Measurements from ENCODE around the gene INS.
"Not testable (repeated sequence)": the region's sequence is repeated elsewhere in the genome, so short reads cannot be mapped to it uniquely, and the experiment has no call there.

The INS gene

DNA sequence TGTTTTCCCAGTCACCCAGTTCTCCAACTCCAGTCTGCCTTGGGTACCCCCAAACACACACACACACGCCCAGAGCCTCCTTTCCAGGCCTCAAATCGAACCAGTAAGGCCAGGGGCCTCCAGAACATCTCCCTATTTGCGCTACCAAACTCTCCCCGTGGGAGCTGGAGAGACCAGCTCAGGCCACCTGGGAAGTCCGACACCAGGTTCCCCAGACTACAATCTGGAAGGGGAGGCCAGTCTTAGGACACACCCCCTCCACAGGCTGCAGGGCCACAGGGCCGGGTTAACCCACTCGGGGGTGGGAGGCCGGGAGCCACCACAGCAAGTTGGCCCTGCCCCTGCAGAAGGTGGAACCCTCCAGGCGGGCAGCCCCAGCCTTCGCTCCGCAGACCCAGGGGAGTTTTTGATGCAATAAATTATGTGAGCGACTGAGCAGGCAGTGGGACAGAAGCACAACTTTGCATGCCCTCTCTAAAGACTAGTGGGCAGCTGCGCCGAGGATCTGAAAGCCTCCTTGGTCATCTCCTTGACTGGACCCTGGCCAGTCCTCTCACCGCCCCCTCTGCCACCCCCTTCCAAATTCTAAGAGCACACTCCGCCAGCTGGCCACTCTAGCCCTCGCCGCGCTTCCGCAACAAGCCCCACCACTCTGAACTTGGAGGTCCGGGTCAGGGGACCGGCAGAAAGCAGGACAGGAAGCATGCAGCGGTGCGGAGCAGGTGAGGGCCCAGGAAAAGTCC, 24.6 kb downstream of the INS start:
- in situ Hi-C loops (cut with HindIII; ENCODE audit: low sequenced_read_pairs): no loop called here

- in situ Hi-C loops (cut with HindIII; ENCODE audit: low sequenced_read_pairs): no loop called here
Observed at GRCh38 chr11:2135648-2136201, 25.3 kb downstream of the INS start.

DNA sequence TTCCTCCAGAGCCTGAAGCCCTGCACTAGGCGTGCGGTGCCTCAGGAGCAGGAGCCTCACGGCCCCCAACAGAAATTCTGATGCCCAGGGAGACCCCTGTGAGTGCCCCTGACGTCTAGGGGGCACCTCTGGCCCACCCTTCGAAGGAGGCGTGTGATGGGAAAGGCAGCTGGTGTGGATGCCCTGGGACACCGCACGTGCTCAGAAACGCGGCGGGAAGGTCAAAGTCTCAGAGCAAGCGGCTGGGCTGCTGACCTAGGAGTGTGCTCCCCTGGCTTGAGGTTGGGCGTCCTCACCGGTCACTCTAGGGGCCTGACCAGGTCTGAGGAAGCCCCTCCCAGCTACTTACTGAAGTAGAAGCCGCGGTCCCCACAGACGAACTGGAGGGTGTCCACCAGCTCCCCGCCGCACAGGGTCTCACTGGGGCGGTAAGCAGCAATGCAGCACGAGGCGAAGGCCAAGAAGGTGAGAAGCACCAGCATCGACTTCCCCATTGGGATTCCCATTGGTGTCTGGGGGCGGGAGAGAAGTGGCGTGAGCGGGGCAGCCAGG, 25.9 kb downstream of the INS start:
- in situ Hi-C loops (cut with HindIII; ENCODE audit: low sequenced_read_pairs): no loop called here

DNA sequence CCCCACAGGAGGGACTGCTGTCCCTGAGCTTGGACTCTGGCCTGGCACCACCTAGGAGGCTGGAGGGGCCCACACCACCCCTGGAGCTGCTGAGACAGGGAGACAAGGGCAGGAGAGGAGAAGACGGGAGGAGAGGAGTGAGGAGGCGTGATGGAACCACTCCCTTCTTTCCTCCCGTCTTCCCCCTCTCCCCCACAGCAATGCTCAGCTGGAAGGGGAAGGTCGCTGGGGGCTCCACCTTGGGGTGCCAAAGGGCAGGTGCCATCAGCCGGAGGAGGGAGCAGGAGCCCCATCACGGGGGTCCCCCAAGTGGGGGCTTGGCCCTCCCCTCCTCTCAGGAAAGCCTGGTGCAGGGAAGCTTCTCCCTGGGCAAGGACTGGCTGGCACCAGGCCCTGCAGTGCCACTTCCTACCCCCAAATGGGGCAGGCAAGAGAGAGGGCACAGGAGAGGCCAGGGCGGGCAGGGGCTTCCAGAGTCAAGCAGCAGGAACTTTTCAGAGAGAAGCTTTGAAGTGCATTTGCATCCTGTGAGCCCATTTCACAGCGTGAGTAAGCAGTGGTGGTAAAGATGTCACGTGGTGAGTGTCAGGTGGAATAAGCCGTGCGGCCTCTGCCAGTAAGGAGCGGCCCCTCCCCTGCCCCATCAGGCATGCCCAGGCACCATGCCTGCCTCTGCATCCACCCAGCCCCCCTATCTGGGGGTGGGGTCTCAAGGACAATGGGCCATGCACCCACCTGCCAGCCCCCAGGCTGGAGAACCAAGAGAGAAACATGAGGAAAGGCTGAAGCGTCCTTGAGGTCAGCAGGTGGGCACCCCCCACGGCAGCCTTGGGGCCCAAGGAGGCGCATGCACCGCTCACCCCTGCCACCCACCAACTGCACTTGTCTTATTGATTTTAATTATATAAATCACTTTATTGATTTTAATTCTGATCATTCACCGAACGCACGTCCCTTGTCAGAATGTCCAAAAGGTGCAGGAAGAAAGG, 26.7 kb downstream of the INS start:
- in situ Hi-C loops (cut with HindIII; ENCODE audit: low sequenced_read_pairs): no loop called here

- in situ Hi-C loops (cut with HindIII; ENCODE audit: low sequenced_read_pairs): no loop called here
Observed at GRCh38 chr11:2133241-2134021, 27.6 kb downstream of the INS start.

- in situ Hi-C loops (cut with HindIII; ENCODE audit: low sequenced_read_pairs): no loop called here
Observed at GRCh38 chr11:2132874-2133240, 28.2 kb downstream of the INS start.

DNA sequence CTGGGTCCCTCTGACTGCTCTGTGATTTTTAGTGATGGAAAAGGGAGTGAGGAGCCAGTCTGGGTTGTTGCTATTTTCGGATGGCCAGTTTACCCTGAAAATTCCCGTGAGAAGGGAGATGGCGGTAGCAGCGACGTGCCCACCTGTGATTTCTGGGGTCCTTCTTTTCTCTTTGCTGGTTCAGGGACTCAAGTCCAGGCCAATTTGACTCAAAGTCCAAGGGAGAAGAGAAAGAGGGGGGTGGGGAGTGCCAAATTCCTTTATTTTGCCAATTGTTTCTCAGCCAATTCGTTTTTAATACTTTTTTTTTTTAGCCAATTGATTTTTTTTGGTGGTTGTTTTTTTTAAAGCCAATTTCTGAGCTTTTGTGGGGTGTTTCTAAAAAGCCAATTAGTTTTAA, 28.8 kb downstream of the INS start:
- in situ Hi-C loops (cut with HindIII; ENCODE audit: low sequenced_read_pairs): no loop called here

DNA sequence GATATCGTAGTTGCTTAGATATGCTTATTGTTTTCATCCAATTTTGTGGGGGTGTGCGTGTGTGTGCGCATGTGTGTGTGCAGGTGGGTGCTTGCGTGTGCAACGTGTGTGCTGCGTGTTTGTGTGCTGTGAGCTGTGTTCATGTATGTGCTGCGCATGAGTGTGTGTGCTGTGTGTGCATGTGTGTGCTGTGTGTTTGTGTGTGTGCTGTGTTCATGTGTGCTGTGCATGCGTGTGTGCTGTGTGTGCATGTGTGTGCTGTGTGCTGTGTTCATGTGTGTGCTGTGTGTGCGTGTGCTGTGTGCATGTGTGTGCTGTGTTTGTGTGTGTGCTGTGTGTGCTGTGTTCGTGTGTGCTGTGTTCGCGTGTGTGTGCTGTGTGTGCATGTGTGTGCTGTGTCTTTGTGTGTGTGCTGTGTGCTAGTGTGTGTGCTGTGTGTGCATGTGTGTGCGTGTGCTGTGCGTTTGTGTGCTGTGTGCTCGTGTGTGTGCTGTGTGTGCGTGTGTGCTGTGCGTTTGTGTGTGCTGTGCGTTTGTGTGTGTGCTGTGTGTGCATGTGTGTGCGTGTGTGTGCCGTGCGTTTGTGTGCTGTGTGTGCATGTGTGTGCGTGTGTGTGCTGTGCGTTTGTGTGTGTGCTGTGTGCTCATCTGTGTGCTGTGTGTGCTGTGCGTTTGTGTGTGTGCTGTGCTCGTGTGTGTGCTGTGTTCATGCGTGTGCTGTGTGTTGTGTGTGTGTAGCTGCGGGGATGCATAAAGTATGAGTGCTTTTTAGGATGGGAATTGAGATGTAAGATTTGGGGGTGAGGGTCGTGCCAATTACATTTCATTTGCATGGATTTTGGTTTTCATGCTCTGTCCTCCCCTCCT, 29.4 kb downstream of the INS start:
- in situ Hi-C loops (cut with HindIII; ENCODE audit: low sequenced_read_pairs): no loop called here

GRCh38 chr11:2130881-2131352, 30.1 kb downstream of the INS start:
- in situ Hi-C loops (cut with HindIII; ENCODE audit: low sequenced_read_pairs): no loop called here

DNA sequence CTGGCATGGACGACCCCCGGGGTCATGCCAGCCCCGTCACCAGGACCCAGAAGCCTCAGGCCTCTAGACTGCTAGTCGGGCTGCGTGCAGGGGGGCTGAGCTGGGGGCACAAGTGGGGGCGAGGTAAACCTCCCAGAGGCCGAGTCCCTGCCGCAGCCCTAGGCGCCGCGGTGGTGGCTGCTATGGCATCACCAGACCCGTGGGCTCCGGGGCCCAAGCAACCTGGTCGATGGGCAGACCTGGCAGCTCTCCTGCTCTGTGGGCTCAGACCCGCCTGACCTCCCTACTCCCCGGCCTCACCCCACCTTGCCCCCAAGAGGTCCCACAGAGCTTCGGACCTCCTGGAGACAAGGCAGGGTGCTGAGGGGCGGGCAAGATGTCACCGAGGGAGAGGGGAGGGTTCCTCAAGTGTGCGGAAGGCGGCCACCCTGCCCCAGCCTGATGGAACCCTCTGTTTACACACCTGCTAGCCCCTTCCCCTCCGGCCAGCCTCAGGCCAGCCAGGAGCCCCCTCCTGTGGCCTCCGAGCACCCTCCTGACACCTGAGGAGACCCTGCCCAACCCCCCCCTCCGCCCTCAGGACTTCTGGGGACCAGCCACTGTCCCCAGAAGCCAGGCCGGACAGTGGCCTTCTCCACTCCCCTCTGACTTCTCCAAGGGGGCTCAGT, 31.2 kb downstream of the INS start:
- in situ Hi-C loops (cut with HindIII; ENCODE audit: low sequenced_read_pairs): no loop called here

- in situ Hi-C loops (cut with HindIII; ENCODE audit: low sequenced_read_pairs): no loop called here
Observed at GRCh38 chr11:2129308-2129698, 31.7 kb downstream of the INS start.

- in situ Hi-C loops (cut with HindIII; ENCODE audit: low sequenced_read_pairs): no loop called here
Observed at GRCh38 chr11:2128511-2129307, 32.3 kb downstream of the INS start.

GRCh38 chr11:2128130-2128510, 32.9 kb downstream of the INS start:
- in situ Hi-C loops (cut with HindIII; ENCODE audit: low sequenced_read_pairs): no loop called here

DNA sequence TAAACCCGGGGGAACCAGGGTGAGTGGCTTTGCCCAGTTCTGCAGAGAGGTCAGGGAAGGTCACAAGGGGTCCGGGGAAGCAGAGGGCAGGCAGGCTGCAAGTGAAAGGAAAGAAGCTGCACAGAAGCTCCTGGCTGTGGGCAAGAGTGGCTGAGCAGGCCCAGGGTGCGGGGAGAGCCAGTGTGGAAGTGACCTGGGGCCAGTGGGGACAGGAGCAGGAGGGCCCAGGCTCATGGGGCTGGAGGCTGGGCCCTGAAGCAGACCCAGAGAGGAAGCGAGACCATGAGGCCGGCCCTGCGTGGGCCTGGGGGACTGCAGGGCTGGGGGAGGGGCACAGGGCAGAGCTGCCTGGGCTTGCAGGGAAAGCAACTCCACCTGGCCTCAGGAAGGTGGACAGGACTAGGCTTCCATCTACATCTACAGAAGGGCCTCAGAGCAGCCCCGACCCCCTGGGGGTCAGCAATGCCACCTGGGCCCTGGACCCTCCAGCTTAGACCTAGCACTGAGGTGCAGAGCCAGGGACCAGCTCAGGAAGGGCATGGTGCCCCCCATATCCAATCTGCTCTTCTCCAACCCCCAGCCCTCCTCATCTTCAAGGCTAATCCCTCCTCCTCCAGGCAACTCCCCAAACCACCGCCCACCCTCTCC, 33.4 kb downstream of the INS start:
- in situ Hi-C loops (cut with HindIII; ENCODE audit: low sequenced_read_pairs): no loop called here

DNA sequence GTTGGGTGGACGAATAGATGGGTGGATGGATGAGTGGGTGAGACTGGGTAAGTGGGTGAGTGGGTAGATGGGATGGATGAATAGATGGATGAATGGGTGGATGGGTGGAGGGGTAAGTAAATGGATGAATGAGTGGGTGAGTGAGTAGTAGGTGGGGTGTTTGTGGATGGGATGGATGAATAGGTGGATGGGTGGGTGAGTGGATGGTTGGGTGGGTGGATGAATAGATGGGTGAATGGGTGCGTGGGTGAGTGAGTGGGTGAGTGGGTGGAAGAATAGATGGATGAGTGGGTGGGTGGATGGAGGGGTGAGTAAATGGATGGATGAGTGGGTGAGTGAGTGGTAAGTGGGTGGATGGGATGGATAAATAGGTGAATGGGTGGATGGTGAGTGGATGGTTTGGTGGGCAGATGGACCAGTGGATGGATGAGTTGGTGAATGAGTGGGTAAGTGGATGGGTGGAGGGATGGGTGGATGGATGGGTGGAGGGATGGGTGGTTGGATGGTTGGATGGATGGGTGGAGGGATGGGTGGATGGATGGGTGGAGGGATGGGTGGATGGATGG, 34.4 kb downstream of the INS start:
- in situ Hi-C loops (cut with HindIII; ENCODE audit: low sequenced_read_pairs): no loop called here

GRCh38 chr11:2124736-2125484, 36.1 kb downstream of the INS start:
- in situ Hi-C loops (cut with HindIII; ENCODE audit: low sequenced_read_pairs): not testable (repeated sequence)

DNA sequence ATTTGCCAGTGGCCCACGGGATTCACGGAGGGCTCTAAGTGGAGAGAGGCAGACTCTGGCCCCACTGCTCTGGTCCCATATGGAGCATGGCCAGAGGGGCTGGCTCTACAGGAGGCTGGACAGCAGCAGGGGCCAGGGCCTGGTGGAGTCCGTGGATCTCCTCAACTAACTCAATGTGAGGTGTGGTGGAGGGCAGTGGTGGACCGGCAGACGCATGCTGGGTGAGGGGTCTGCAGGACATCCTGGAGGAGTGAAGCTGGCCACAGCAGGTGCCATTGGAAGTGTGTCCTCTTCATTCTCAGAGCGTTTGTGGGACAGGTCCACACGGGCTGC, 37.4 kb downstream of the INS start:
- in situ Hi-C loops (cut with HindIII; ENCODE audit: low sequenced_read_pairs): no loop called here

Data from endothelial cell of hepatic sinusoid (primary cell).